BJ (cell line): ENCODE data around the gene THAP4. TPM values are rescaled to one million over a fixed set of nuclear protein-coding genes. Genes with fewer than 3 reads are reported as not detected.
"Not testable (repeated sequence)": the region's sequence is repeated elsewhere in the genome, so short reads cannot be mapped to it uniquely, and the experiment has no call there.

ENCODE experiments used
- CTCF ChIA-PET: fragments of 350-600 bp; formaldehyde crosslinking; extraction: SDS; loops from one replicate; lab custom pipeline; 2021; ENCODE audit warnings: antibody characterized with exemption, inconsistent platforms; lab: Yijun Ruan, JAX
- POLR2A ChIA-PET: fragments of 300-600 bp; sonication (Branson Sonifier 250); formaldehyde crosslinking; extraction: SDS; loops from one replicate; lab custom pipeline; 2021; ENCODE audit warnings: antibody characterized with exemption; lab: Charles Lee
- DNase-seq: peaks from one replicate; pipeline ENCODE4 v3.0.0-alpha.2; 2011; ENCODE audit warnings: low read depth
- H3K27me3 ChIP-seq: 2 replicates; pipeline ENCODE4 v1.6.0; 2011; ENCODE audit warnings: low read length; ENCODE audit not compliant: control insufficient read depth, insufficient read depth
- H3K36me3 ChIP-seq: 2 replicates; pipeline ENCODE4 v1.5.1; 2011; ENCODE audit warnings: low read length; ENCODE audit not compliant: control insufficient read depth, insufficient read depth
- H3K4me3 ChIP-seq: 2 replicates; pipeline ENCODE4 v1.5.1; 2011; ENCODE audit warnings: low read depth, mild to moderate bottlenecking, control low read depth, low read length
- CTCF ChIP-seq: IDR thresholded peaks from 2 replicates; pipeline ENCODE4 v1.5.1; 2011; ENCODE audit warnings: low read depth, mild to moderate bottlenecking, control low read depth, inconsistent platforms, low read length, moderate library complexity; ENCODE audit not compliant: insufficient read depth
- polyA plus RNA-seq: library from polyadenylated mRNA; depleted of rRNA; stranded (reverse); fragments of >200 nt; gene quantifications from 2 replicates; pipeline ENCODE4 v1.2.3, GENCODE V29; 2011

Gene THAP4
- polyA plus RNA-seq, 1 experiment = 50.4 TPM

- H3K27me3 ChIP-seq = no peaks in the 10 kb centered on the region
- no peak overlapping the region for H3K4me3 ChIP-seq
- ChIA-PET CTCF (no interaction called here), POLR2A (no interaction called here)
- no peak for DNase-seq
- TF ChIP-seq CTCF = no peak
- H3K36me3 ChIP-seq = peaks cover 18% of the 10 kb centered on the region
These were observed 64.9 kb downstream of the THAP4 start for GRCh38 chr2:241571821-241572620.

GRCh38 chr2:241570961-241571581 is 65.9 kb downstream of the THAP4 start:
- Histone ChIP-seq H3K27me3 (no peaks in the 10 kb centered on the region), H3K4me3 (no peak overlapping the region), H3K36me3 (peaks cover 18% of the 10 kb centered on the region)
- ChIA-PET CTCF (no interaction called here), POLR2A (no interaction called here)
- no peak for DNase-seq
- TF ChIP-seq CTCF = no peak

- CTCF ChIA-PET = no interaction called here
- H3K4me3 ChIP-seq = no peak overlapping the region
- POLR2A ChIA-PET = no interaction called here
- H3K27me3 ChIP-seq = no peaks in the 10 kb centered on the region
- TF ChIP-seq CTCF = no peak
- DNase-seq = no peak
- H3K36me3 ChIP-seq = peaks cover 18% of the 10 kb centered on the region
These were observed 67.1 kb downstream of the THAP4 start for GRCh38 chr2:241569831-241570281.

- no peak for DNase-seq
- Histone ChIP-seq H3K4me3 (no peak overlapping the region), H3K36me3 (peaks cover 19% of the 10 kb centered on the region), H3K27me3 (no peaks in the 10 kb centered on the region)
- POLR2A ChIA-PET = no interaction called here
- CTCF ChIA-PET = no interaction called here
- no peak for TF ChIP-seq CTCF
These were observed 68.2 kb downstream of the THAP4 start for GRCh38 chr2:241568726-241569125.

GRCh38 chr2:241567776-241568175 is 69.2 kb downstream of the THAP4 start:
- TF ChIP-seq CTCF = no peak
- no peak for DNase-seq
- POLR2A ChIA-PET = no interaction called here
- CTCF ChIA-PET = interaction anchor here (0.6 kb wide), 2 partner anchors 132 to 1097 kb away, joined by 3 to 4 read pairs; no protein-coding TSS in a partner anchor
- Histone ChIP-seq H3K4me3 (no peak overlapping the region), H3K27me3 (no peaks in the 10 kb centered on the region), H3K36me3 (peaks cover 19% of the 10 kb centered on the region)

GRCh38 chr2:241567266-241567665 is 69.7 kb downstream of the THAP4 start:
- POLR2A ChIA-PET, DNase-seq: not testable (repeated sequence)
- CTCF ChIA-PET = interaction anchor here (0.6 kb wide), 1 partner anchor 133 kb away, joined by 4 read pairs; no protein-coding TSS in a partner anchor

More at GRCh38 chr2:241567266-241567665, 69.7 kb downstream of the THAP4 start:
- H3K4me3 ChIP-seq, H3K27me3 ChIP-seq: not testable (repeated sequence)
- peaks cover 17% of the 10 kb centered on the region for H3K36me3 ChIP-seq
